ENCODE measurements around the gene MED16.

The MED16 gene

DNA sequence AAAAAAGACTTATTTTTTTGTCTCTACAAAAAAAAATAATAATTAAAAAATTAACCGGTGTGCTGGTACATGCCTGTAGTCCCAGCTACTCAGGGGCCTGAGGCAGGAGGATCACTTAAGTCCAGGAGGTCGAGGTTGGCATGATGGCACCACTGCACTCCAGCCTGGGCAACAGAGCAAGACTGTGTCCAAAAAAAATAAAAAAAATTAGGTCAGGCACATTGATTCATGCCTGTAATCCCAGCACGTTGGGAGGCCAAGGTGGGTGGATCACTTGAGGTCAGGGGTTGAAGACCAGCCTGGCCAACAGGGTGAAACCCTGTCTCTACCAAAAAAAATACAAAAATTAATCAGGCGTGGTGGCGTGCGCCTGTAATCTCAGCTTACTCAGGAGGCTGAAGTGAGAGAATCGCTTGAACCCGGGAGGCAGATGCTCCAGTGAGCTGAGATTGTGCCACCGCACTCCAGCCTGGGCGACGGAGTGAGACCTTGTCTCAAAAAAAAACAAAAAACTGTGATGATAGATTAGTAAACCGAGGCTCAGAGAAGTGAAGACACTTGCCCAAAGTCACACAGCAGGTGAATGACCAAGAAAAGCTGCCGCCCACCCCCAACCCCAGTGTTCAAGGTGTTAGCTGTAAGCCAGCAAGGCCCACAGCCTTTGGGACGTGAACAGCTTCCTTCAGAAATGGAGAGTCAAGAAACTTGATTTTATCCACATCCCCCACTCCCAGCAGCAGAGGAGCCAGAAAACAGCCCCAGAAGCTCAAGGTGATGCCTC lies 9.6 kb upstream of the MED16 start:
- WGBS, result 94% methylated on average over 14 of the region's 14 CpGs
- H3K27me3 ChIP-seq (ENCODE audit: control insufficient read depth in 1 of 2, insufficient read depth in 1 of 2, low read length in 2 of 2), result no peaks in the 10 kb centered on the region
- H3K27ac ChIP-seq (ENCODE audit: low read length, poor library complexity, severe bottlenecking), result no peak overlapping the region

GRCh38 chr19:902093-902370 lies 9.0 kb upstream of the MED16 start:
- Histone ChIP-seq H2AK5ac (ENCODE audit: low read length, severe bottlenecking) (no peak overlapping the region), H3K9me3 (ENCODE audit: control insufficient read depth, low read length) (no peaks in the 10 kb centered on the region)
- DNase-seq, result no peak

More for the DNA sequence above, 9.6 kb upstream of the MED16 start:
- H3K9ac ChIP-seq (ENCODE audit: low read length), result no peak overlapping the region
- H3K23ac ChIP-seq (ENCODE audit: low read length in 2 of 2), result no peak overlapping the region
- H3K9me3 ChIP-seq (ENCODE audit: control insufficient read depth, low read length), result no peaks in the 10 kb centered on the region
- no peak overlapping the region for H2BK12ac ChIP-seq (ENCODE audit: low read length in 2 of 2)
- no peak overlapping the region for H4K8ac ChIP-seq (ENCODE audit: low read length)
- no peak overlapping the region for H3K4ac ChIP-seq (ENCODE audit: low read depth in 1 of 2, low read length in 2 of 2)
- no peak overlapping the region for H2BK5ac ChIP-seq (ENCODE audit: low read depth, low read length, poor library complexity, severe bottlenecking)
- peaks cover 33% of the 10 kb centered on the region for H3K79me1 ChIP-seq (replicated peaks; ENCODE audit: low read length, poor library complexity, severe bottlenecking)
- H2AFZ ChIP-seq (ENCODE audit: low read depth, low read length), result no peak overlapping the region
- peaks cover 14 to 57% of the 10 kb centered on the region in 2 experiments for H3K36me3 ChIP-seq (ENCODE audit: control insufficient read depth in 1 of 2, insufficient read depth in 2 of 2, low read depth in 1 of 2, low read length in 2 of 2)
- DNase-seq, result no peak
- no peak overlapping the region for H3K4me2 ChIP-seq (ENCODE audit: low read length, poor library complexity, severe bottlenecking)
- H3K4me3 ChIP-seq (ENCODE audit: insufficient read depth in 1 of 2, low read depth in 1 of 2, low read length in 2 of 2), result no peak overlapping the region
- no peak overlapping the region for H3K18ac ChIP-seq (ENCODE audit: low read depth in 1 of 2, low read length in 2 of 2)
- H2BK120ac ChIP-seq (ENCODE audit: low read depth, low read length), result no peak overlapping the region
- H3K14ac ChIP-seq (ENCODE audit: low read length in 2 of 2), result no peak overlapping the region
- peaks cover 28% of the 10 kb centered on the region for H3K4me1 ChIP-seq (ENCODE audit: control insufficient read depth, insufficient read depth, low read depth, low read length)
- no peak overlapping the region for H2BK15ac ChIP-seq (ENCODE audit: low read depth, poor library complexity, severe bottlenecking)
- H4K91ac ChIP-seq (ENCODE audit: low read length), result no peak overlapping the region
- no peak overlapping the region for H2AK5ac ChIP-seq (ENCODE audit: low read length, severe bottlenecking)

DNA sequence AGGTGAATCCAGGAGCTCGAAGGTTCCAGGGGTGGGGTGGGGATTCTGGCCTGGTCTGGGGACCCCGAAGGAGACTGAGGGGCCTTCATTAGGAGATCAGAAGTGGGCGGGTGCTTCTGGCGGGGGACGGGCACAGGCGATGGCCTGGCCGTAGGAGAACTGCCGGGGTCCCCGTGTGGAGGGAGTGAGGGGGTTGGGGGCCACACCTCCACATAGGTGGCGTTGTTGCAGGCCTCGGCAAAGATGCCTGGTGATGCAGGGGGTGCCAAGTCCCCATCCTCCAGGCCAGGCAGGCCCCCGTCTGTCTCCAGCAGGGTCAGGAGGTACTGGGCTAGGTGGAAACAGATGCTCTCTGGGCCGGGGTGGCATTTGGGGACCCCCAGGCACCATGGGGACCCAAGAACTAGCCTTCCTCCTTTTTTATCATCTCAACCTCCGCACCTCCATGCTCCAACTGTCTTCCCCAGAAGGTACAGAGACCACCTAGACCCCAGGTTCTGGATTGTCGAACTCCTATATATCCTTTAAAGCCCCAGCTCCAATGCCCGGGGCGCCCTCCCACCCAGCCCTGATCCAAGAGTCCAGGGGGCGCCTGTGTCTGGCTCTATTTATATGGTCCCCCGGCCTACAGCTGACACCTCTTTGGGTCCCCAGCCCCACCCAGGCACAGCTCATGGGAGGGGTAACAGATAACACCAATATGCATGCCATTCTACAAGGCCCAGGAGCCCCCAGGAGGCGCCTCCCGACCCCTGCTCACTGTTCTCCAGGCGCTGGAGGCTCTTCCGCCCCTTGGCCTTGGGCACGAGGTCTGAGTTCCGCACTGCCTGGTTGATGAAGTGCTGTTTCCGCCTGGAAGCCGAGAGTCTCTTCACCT lies 8.5 kb upstream of the MED16 start:
- Histone ChIP-seq H3K36me3 (ENCODE audit: control insufficient read depth in 1 of 2, insufficient read depth in 2 of 2, low read depth in 1 of 2, low read length in 2 of 2) (peaks cover 25 to 62% of the 10 kb centered on the region in 2 experiments), H3K27ac (ENCODE audit: low read length, poor library complexity, severe bottlenecking) (no peak overlapping the region), H2BK120ac (ENCODE audit: low read depth, low read length) (no peak overlapping the region), H3K9me3 (ENCODE audit: control insufficient read depth, low read length) (no peaks in the 10 kb centered on the region), H3K4me1 (ENCODE audit: control insufficient read depth, insufficient read depth, low read depth, low read length) (peaks cover 27% of the 10 kb centered on the region), H3K18ac (ENCODE audit: low read depth in 1 of 2, low read length in 2 of 2) (no peak overlapping the region), H3K27me3 (ENCODE audit: control insufficient read depth in 1 of 2, insufficient read depth in 1 of 2, low read length in 2 of 2) (no peaks in the 10 kb centered on the region), H3K9ac (ENCODE audit: low read length) (no peak overlapping the region), H3K4me2 (ENCODE audit: low read length, poor library complexity, severe bottlenecking) (no peak overlapping the region), H2BK15ac (ENCODE audit: low read depth, poor library complexity, severe bottlenecking) (no peak overlapping the region), H2AK5ac (ENCODE audit: low read length, severe bottlenecking) (no peak overlapping the region), H3K23ac (ENCODE audit: low read length in 2 of 2) (no peak overlapping the region), H2BK12ac (ENCODE audit: low read length in 2 of 2) (peak overlapping the region in 1 of 2 experiments; percentile 19), H4K91ac (ENCODE audit: low read length) (no peak overlapping the region), H2BK5ac (ENCODE audit: low read depth, low read length, poor library complexity, severe bottlenecking) (no peak overlapping the region), H3K4me3 (ENCODE audit: insufficient read depth in 1 of 2, low read depth in 1 of 2, low read length in 2 of 2) (no peak overlapping the region), H4K8ac (ENCODE audit: low read length) (peak overlapping the region; percentile 12), H3K14ac (ENCODE audit: low read length in 2 of 2) (no peak overlapping the region), H2AFZ (ENCODE audit: low read depth, low read length) (no peak overlapping the region), H3K79me1 (replicated peaks; ENCODE audit: low read length, poor library complexity, severe bottlenecking) (peaks cover 30% of the 10 kb centered on the region), H3K4ac (ENCODE audit: low read depth in 1 of 2, low read length in 2 of 2) (no peak overlapping the region)
- DNase-seq, result no peak
- 90% methylated on average over 27 of the region's 27 CpGs for WGBS

More at GRCh38 chr19:902093-902370, 9.0 kb upstream of the MED16 start:
- Histone ChIP-seq H2BK120ac (ENCODE audit: low read depth, low read length) (no peak overlapping the region), H3K9ac (ENCODE audit: low read length) (no peak overlapping the region), H3K23ac (ENCODE audit: low read length in 2 of 2) (no peak overlapping the region), H2BK12ac (ENCODE audit: low read length in 2 of 2) (no peak overlapping the region), H3K79me1 (replicated peaks; ENCODE audit: low read length, poor library complexity, severe bottlenecking) (peaks cover 32% of the 10 kb centered on the region), H3K4me1 (ENCODE audit: control insufficient read depth, insufficient read depth, low read depth, low read length) (peaks cover 27% of the 10 kb centered on the region), H2BK15ac (ENCODE audit: low read depth, poor library complexity, severe bottlenecking) (no peak overlapping the region), H3K27me3 (ENCODE audit: control insufficient read depth in 1 of 2, insufficient read depth in 1 of 2, low read length in 2 of 2) (no peaks in the 10 kb centered on the region), H4K8ac (ENCODE audit: low read length) (no peak overlapping the region), H4K91ac (ENCODE audit: low read length) (no peak overlapping the region), H2AFZ (ENCODE audit: low read depth, low read length) (no peak overlapping the region), H3K36me3 (ENCODE audit: control insufficient read depth in 1 of 2, insufficient read depth in 2 of 2, low read depth in 1 of 2, low read length in 2 of 2) (peaks cover 20 to 59% of the 10 kb centered on the region in 2 experiments), H3K4me3 (ENCODE audit: insufficient read depth in 1 of 2, low read depth in 1 of 2, low read length in 2 of 2) (no peak overlapping the region), H3K27ac (ENCODE audit: low read length, poor library complexity, severe bottlenecking) (no peak overlapping the region), H3K14ac (ENCODE audit: low read length in 2 of 2) (no peak overlapping the region), H3K4me2 (ENCODE audit: low read length, poor library complexity, severe bottlenecking) (no peak overlapping the region), H3K18ac (ENCODE audit: low read depth in 1 of 2, low read length in 2 of 2) (no peak overlapping the region), H3K4ac (ENCODE audit: low read depth in 1 of 2, low read length in 2 of 2) (no peak overlapping the region), H2BK5ac (ENCODE audit: low read depth, low read length, poor library complexity, severe bottlenecking) (no peak overlapping the region)
- WGBS, result 84% methylated on average over 7 of the region's 7 CpGs

Data from mesenchymal stem cell (in vitro differentiated cells and primary cell).